Stimulated activated CD4-positive, alpha-beta T cell treated with anti-CD3 and anti-CD28 coated beads, TNF-alpha, amount 100 ng/mL, for 48 hours (primary cell): ENCODE data around the gene TPGS1.

Source experiments
- DNase-seq, 3 donors: peaks; one replicate each; pipeline ENCODE4 v3.0.0-alpha.2; 2020; ENCODE audit warnings: low read depth in 3 of 3

The TPGS1 gene

GRCh38 chr19:495402-496111 lies 11.7 kb upstream of the TPGS1 start:
- peak in 2 of 3 donors; percentile 41 for DNase-seq

GRCh38 chr19:496112-496665 lies 11.1 kb upstream of the TPGS1 start, which contains the start of gene MADCAM1:
TSS of gene MADCAM1 (plus strand) at chr19:496486. CDS start at chr19:496500, 14 bp downstream.
- no peak for DNase-seq

- DNase-seq: no peak
These were observed 10.3 kb upstream of the TPGS1 start for GRCh38 chr19:496986-497385.

GRCh38 chr19:497491-497868 lies 9.8 kb upstream of the TPGS1 start:
- no peak for DNase-seq

- no peak for DNase-seq
These were observed 9.3 kb upstream of the TPGS1 start for GRCh38 chr19:497869-498510.

- DNase-seq: no peak
These were observed 8.8 kb upstream of the TPGS1 start for GRCh38 chr19:498511-498891.

- no peak for DNase-seq
These were observed 8.2 kb upstream of the TPGS1 start for GRCh38 chr19:498977-499623.

GRCh38 chr19:501646-502045 lies 5.7 kb upstream of the TPGS1 start:
- no peak for DNase-seq

GRCh38 chr19:504616-505015 lies 2.7 kb upstream of the TPGS1 start:
- no peak for DNase-seq

- peak; percentile 88 to 95 (median 91) for DNase-seq
These were observed 652 bp upstream of the TPGS1 start for GRCh38 chr19:506404-507285.

- DNase-seq: no peak
These were observed 1.2 kb downstream of the TPGS1 start for GRCh38 chr19:508204-509150.

GRCh38 chr19:510606-511100 lies 3.4 kb downstream of the TPGS1 start:
- DNase-seq: peak; percentile 92 to 93 (median 93)

- peak in 2 of 3 donors; percentile 51 to 64 for DNase-seq
These were observed 4.0 kb downstream of the TPGS1 start for GRCh38 chr19:511101-511851.

GRCh38 chr19:512547-513365 lies 5.5 kb downstream of the TPGS1 start:
- no peak for DNase-seq

GRCh38 chr19:513368-514165 lies 6.3 kb downstream of the TPGS1 start:
- no peak for DNase-seq

- no peak for DNase-seq
These were observed 6.9 kb downstream of the TPGS1 start for GRCh38 chr19:514166-514663.

- DNase-seq: no peak
These were observed 10.7 kb downstream of the TPGS1 start for GRCh38 chr19:517721-518597.
